Stomach (tissue), 9 donors: ENCODE measurements around the gene ZNF2. TPM values are rescaled to one million over a fixed set of nuclear protein-coding genes. Genes with fewer than 3 reads are reported as not detected.

ENCODE experiments used
- DNase-seq, 2 donors: peaks; one replicate each; pipeline versions ENCODE4 v3.0.0 to v3.0.0-alpha.2; 2013 to 2019
- H3K27ac ChIP-seq, 5 donors: fragments of 200-600 bp in 4 of 5; sonication (generic) in 4 of 5; one replicate each; pipeline ENCODE4 v1.5.1; 2013 to 2019; ENCODE audit warnings: mild to moderate bottlenecking in 1 of 5, moderate library complexity in 1 of 5
- H3K27me3 ChIP-seq, 3 donors: fragments of 200-600 bp; sonication (generic); one replicate each; pipeline ENCODE4 v1.5.1; 2017 to 2019; ENCODE audit warnings: mixed run types in 1 of 3
- H3K36me3 ChIP-seq, 4 donors: fragments of 200-600 bp; sonication (generic); 1 replicate in 3 of 4; 2 replicates in 1 of 4; pipeline ENCODE4 v1.5.1; 2016 to 2019
- H3K4me1 ChIP-seq, 4 donors: fragments of 200-600 bp; sonication (generic); one replicate each; pipeline ENCODE4 v1.5.1; 2016 to 2019
- H3K4me3 ChIP-seq, 4 donors: fragments of 200-600 bp; sonication (generic) in 3 of 4; one replicate each; pipeline ENCODE4 v1.5.1; 2016 to 2019; ENCODE audit warnings: mild to moderate bottlenecking in 1 of 4
- H3K9me3 ChIP-seq, 4 donors: fragments of 200-600 bp; sonication (generic); one replicate each; pipeline ENCODE4 v1.5.1; 2016 to 2019
- EP300 ChIP-seq: sonication (generic); formaldehyde crosslinking; IDR thresholded peaks from one replicate; pipeline ENCODE4 v1.6.1; 2017; ENCODE audit warnings: antibody characterized with exemption
- POLR2A ChIP-seq, 4 donors: fragments of 450-650 bp; IDR thresholded peaks; one replicate each; pipeline ENCODE4 v1.6.1; 2016; ENCODE audit warnings: antibody characterized with exemption in 4 of 4, control low read depth in 2 of 4, mild to moderate bottlenecking in 1 of 4, moderate library complexity in 1 of 4
- POLR2AphosphoS5 ChIP-seq, 3 donors: sonication (generic); formaldehyde crosslinking; IDR thresholded peaks; one replicate each; pipeline ENCODE4 v1.6.1; 2016; ENCODE audit warnings: antibody characterized with exemption in 3 of 3
- WGBS, 5 donors: extraction: QIAGEN DNeasy Blood & Tissue Kit in 3 of 5; methylation state at CpG; one replicate each; pipeline versions ENCODE4 v1.1.5 to v1.1.7; 2013 to 2018; 5-methylcytosine and 5-hydroxymethylcytosine counted together
- intact Hi-C: fragments of 100-400 bp; cut with DNase I; formaldehyde crosslinking; loops from one replicate; pipeline ENCODE4 v1.15.1; 2023; ENCODE audit warnings: low total_unique reads
- polyA plus RNA-seq, 3 donors: library from polyadenylated mRNA; stranded (reverse); fragments of 200-250 nt; gene quantifications; one replicate each; pipeline ENCODE4 v1.2.3, GENCODE V29; 2013
- total RNA-seq, 5 donors: library from RNA; depleted of rRNA; stranded (reverse); fragments of >200 nt; gene quantifications; one replicate each; pipeline versions ENCODE4 v1.1.0 to v1.2.3, GENCODE V29; 2014 to 2016
- TF ChIP-seq, protein P1 (sequence below), 7 experiments: fragments of 450-650 bp in 4 of 7; fragments of 200-600 bp in 3 of 7; sonication (generic) in 3 of 7; IDR thresholded peaks; one replicate each; pipeline ENCODE4 v1.5.1; 2016 to 2019; ENCODE audit warnings: antibody characterized with exemption in 7 of 7, control low read depth in 2 of 7, mild to moderate bottlenecking in 1 of 7
- donor health status: healthy with polysubstance abuse.
- donor health status: Bipolar disorder and iron deficiency.
- donor health status: healthy.

ZNF2 gene
- total and polyA plus RNA-seq, 8 donors, result 1.5 to 5.1 (median 2.8) TPM; not detected in 1

DNA sequence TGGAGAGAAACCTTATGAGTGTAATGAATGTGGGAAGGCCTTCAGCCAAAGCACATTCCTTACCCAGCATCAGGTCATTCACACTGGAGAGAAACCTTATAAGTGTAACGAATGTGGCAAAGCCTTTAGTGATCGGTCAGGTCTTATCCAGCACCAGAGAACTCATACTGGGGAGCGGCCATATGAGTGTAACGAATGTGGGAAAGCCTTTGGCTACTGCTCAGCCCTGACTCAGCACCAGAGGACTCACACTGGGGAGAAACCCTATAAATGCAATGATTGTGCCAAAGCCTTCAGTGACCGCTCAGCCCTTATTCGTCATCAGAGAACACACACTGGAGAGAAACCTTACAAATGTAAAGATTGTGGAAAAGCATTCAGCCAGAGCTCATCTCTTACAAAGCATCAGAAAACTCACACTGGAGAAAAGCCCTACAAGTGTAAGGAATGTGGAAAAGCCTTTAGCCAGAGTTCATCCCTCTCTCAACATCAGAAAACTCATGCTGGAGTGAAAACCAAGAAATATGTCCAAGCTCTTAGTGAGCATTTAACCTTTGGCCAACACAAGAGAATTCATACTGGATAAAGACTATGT lies 49.5 kb downstream of the ZNF2 start:
- peaks cover 41 to 100% (median 82%) of the 10 kb centered on the region in 4 donors for H3K36me3 ChIP-seq
- peaks cover 75 to 100% (median 96%) of the 10 kb centered on the region in 4 donors for H3K9me3 ChIP-seq
- intact Hi-C loops, result loop anchor here (10.0 kb wide), 1 partner anchor 90 kb away; the partner anchor contains the start of gene MRPS5
- WGBS, 5 donors, result 96 to 99% (median 98%) methylated on average over 6 of the region's 6 CpGs
- TF ChIP-seq, protein P1, sequence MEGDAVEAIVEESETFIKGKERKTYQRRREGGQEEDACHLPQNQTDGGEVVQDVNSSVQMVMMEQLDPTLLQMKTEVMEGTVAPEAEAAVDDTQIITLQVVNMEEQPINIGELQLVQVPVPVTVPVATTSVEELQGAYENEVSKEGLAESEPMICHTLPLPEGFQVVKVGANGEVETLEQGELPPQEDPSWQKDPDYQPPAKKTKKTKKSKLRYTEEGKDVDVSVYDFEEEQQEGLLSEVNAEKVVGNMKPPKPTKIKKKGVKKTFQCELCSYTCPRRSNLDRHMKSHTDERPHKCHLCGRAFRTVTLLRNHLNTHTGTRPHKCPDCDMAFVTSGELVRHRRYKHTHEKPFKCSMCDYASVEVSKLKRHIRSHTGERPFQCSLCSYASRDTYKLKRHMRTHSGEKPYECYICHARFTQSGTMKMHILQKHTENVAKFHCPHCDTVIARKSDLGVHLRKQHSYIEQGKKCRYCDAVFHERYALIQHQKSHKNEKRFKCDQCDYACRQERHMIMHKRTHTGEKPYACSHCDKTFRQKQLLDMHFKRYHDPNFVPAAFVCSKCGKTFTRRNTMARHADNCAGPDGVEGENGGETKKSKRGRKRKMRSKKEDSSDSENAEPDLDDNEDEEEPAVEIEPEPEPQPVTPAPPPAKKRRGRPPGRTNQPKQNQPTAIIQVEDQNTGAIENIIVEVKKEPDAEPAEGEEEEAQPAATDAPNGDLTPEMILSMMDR (IDR thresholded peaks at IDR 0.05), result no peak
- TF ChIP-seq POLR2A (IDR thresholded peaks at IDR 0.05) (no peak), POLR2AphosphoS5 (IDR thresholded peaks at IDR 0.05) (no peak), EP300 (no peak)
- H3K4me1 ChIP-seq, result no peaks in the 10 kb centered on the region
- no peak overlapping the region for H3K4me3 ChIP-seq
- no peak overlapping the region for H3K27ac ChIP-seq
- no peak for DNase-seq
- no peaks in the 10 kb centered on the region for H3K27me3 ChIP-seq

DNA sequence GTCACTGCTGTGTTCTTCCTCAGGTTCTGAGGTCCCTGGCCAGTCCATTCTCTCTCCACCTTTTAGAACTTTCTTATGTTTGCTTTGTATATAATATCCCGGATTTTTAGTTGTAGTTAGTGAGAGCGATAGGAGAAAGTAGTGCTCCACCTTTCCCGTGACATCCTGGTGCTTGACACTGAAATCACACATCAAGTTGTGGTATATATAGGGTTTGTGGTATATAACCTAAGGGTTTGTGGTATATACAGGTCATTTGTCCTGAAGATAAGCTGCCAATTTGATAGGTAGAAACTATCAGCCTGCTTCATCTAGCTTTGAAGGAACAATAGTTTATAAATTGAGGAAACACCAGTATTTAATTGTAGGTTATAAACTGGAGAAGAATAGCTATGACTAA lies 54.8 kb downstream of the ZNF2 start:
- peaks cover under 1 to 100% (median 46%) of the 10 kb centered on the region in 4 donors for H3K36me3 ChIP-seq
- no peaks in the 10 kb centered on the region for H3K27me3 ChIP-seq
- intact Hi-C loops, result no loop called here
- H3K4me3 ChIP-seq, result no peak overlapping the region
- no peak for DNase-seq
- TF ChIP-seq EP300, result no peak
- TF ChIP-seq, protein P1 (IDR thresholded peaks at IDR 0.05), result no peak
- no peak for TF ChIP-seq POLR2AphosphoS5 (IDR thresholded peaks at IDR 0.05)
- TF ChIP-seq POLR2A (IDR thresholded peaks at IDR 0.05), result no peak
- no peak overlapping the region for H3K27ac ChIP-seq
- H3K9me3 ChIP-seq, result peaks cover 67 to 100% (median 90%) of the 10 kb centered on the region in 4 donors
- no peaks in the 10 kb centered on the region for H3K4me1 ChIP-seq
- WGBS, 5 donors, result 94 to 100% (median 96%) methylated on average over 3 of the region's 3 CpGs

DNA sequence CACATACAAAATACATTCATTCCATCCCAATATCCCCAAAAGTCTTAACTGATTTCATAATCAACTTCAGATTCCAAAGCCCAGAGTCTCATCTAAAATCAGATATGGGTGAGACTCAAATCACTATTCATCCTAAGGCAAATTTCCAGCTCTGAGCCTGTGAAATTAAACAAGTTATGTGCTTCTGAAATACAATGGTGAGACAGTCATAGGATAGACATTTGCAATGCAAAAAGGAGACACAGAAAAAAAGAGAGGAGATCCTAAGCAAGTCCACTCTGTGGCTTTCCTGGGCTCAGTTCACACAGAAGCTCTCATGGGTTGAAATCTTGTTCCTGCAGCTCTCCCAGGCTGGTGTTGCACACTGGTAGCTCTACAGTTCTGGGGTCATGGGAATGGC lies 60.0 kb downstream of the ZNF2 start:
- peaks cover 21 to 90% (median 45%) of the 10 kb centered on the region in 4 donors for H3K9me3 ChIP-seq
- H3K36me3 ChIP-seq, result peaks cover 0 to 49% (median 13%) of the 10 kb centered on the region in 4 donors
- intact Hi-C loops, result no loop called here
- no peaks in the 10 kb centered on the region for H3K27me3 ChIP-seq
- TF ChIP-seq POLR2AphosphoS5 (IDR thresholded peaks at IDR 0.05) (no peak), EP300 (no peak)
- DNase-seq, result no peak
- H3K4me3 ChIP-seq, result no peak overlapping the region
- no peaks in the 10 kb centered on the region for H3K4me1 ChIP-seq
- H3K27ac ChIP-seq, result no peak overlapping the region

DNA sequence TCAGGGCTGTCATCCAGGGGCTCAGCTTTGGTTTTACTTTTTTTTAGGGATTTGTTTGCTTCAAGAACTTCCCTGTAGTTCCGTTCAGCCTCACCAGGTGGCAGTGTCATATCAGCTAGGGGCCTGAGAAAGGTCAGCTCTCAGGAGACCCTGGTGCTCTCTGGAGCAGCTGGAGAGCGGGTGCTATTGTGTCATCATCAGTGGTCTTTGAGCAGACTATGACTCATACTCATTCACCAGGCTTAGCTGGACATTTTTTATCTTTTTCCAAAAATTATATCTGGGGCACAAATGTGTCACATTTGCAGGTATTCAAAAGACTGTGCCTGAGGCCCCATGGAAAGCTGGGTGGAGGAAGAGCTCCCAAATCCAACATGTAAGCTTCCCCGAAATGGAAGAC lies 66.1 kb downstream of the ZNF2 start:
- H3K9me3 ChIP-seq, result peaks cover 0 to 55% (median 23%) of the 10 kb centered on the region in 4 donors
- peak; percentile 76 to 81 for DNase-seq
- H3K27ac ChIP-seq, result no peak overlapping the region
- no peaks in the 10 kb centered on the region for H3K36me3 ChIP-seq
- no peaks in the 10 kb centered on the region for H3K4me1 ChIP-seq
- 33 to 44% (median 39%) methylated on average over 3 of the region's 3 CpGs for WGBS, 5 donors
- H3K27me3 ChIP-seq, result no peaks in the 10 kb centered on the region
- TF ChIP-seq, protein P1 (IDR thresholded peaks at IDR 0.05), result peak in 5 of 7 experiments; percentile 47 to 85 (median 72)
- TF ChIP-seq POLR2AphosphoS5 (IDR thresholded peaks at IDR 0.05) (no peak), POLR2A (IDR thresholded peaks at IDR 0.05) (no peak)
- H3K4me3 ChIP-seq, result no peak overlapping the region
- intact Hi-C loops, result loop anchor here (5.0 kb wide), 1 partner anchor 81 kb away; no protein-coding TSS in a partner anchor

DNA sequence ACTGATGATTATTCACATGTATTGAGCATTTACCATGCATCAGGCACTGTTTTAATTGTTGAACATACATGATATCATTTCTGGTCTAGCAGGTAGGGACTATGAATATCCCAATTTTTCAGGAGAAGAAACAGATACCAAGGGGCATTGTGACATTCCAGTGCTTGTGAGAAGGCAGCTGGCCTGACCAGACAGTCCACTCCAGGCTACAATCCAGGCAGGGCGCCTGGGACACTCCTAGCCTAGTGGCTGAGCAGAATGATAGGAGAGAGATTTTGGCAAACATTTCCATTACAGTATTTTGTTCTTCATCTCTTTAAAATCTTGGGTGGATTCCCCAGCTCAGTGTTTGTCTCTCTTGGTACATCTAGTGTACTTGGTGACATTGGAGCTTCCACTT lies 66.6 kb downstream of the ZNF2 start:
- Histone ChIP-seq H3K4me3 (no peak overlapping the region), H3K36me3 (no peaks in the 10 kb centered on the region), H3K27me3 (no peaks in the 10 kb centered on the region), H3K4me1 (no peaks in the 10 kb centered on the region), H3K9me3 (peaks cover 0 to 54% (median 25%) of the 10 kb centered on the region in 4 donors), H3K27ac (no peak overlapping the region)
- no peak for DNase-seq
- intact Hi-C loops, result loop anchor here (5.0 kb wide), 1 partner anchor 80 kb away; no protein-coding TSS in a partner anchor
- WGBS, 5 donors, result 76 to 93% (median 81%) methylated on average over 1 of the region's 1 CpG
- no peak for TF ChIP-seq POLR2A (IDR thresholded peaks at IDR 0.05)

Other genes with a start within 250 kb of the ZNF2 start
- 10 to 100 TPM in 3 of 5 donors, 1 to 10 TPM in 2; 3.2 to 95.5 (median 15.8) TPM for gene MAL, start 140.1 kb upstream of the ZNF2 start, total RNA-seq
- 100 to 1,000 TPM in 1 of 3 donors, 10 to 100 TPM in 2; 14.8 to 198 (median 67.2) TPM for gene MAL, start 140.1 kb upstream of the ZNF2 start, polyA plus RNA-seq
- gene MRPS5, start 44.0 kb upstream of the ZNF2 start, total RNA-seq, result 10 to 100 TPM; 28.6 to 75.2 (median 43.7) TPM
- gene MRPS5, start 44.0 kb upstream of the ZNF2 start, polyA plus RNA-seq, result 10 to 100 TPM; 44.5 to 78.2 (median 49.8) TPM
- gene ZNF514, start 6.0 kb upstream of the ZNF2 start, total RNA-seq, result 10 to 100 TPM in 3 of 5 donors, 1 to 10 TPM in 2; 6.4 to 37.5 (median 11.7) TPM
- gene ZNF514, start 6.0 kb upstream of the ZNF2 start, polyA plus RNA-seq, result 10 to 100 TPM in 1 of 3 donors, 1 to 10 TPM in 2; 5.7 to 12.6 (median 5.9) TPM
- 10 to 100 TPM in 1 of 5 donors, 1 to 10 TPM in 4; 1.2 to 12.5 (median 4.2) TPM for gene ZNF892, start 41.7 kb downstream of the ZNF2 start, total RNA-seq
- gene ZNF892, start 41.7 kb downstream of the ZNF2 start, polyA plus RNA-seq, result under 1 TPM in 2 of 3 donors, not detected in 1; 0.23 to 0.62 TPM
- gene PROM2, start 108.6 kb downstream of the ZNF2 start, total RNA-seq, result 100 to 1,000 TPM in 1 of 5 donors, 10 to 100 TPM in 4; 18.4 to 370 (median 62.2) TPM
- gene PROM2, start 108.6 kb downstream of the ZNF2 start, polyA plus RNA-seq, result 10 to 100 TPM in 2 of 3 donors, 1 to 10 TPM in 1; 6.0 to 22.3 (median 14.5) TPM
- gene KCNIP3, start 131.5 kb downstream of the ZNF2 start, total RNA-seq, result 1 to 10 TPM in 3 of 5 donors, not detected in 2; 1.3 to 2.4 (median 1.6) TPM
- 1 to 10 TPM; 3.1 to 4.4 (median 3.9) TPM for gene KCNIP3, start 131.5 kb downstream of the ZNF2 start, polyA plus RNA-seq
- gene FAHD2A, start 236.9 kb downstream of the ZNF2 start, total RNA-seq, result 10 to 100 TPM; 11.7 to 40.7 (median 14.3) TPM
- 10 to 100 TPM; 26.2 to 31.1 (median 26.6) TPM for gene FAHD2A, start 236.9 kb downstream of the ZNF2 start, polyA plus RNA-seq